Lower leg skin (tissue), 3 donors: ENCODE data around the gene NR1H3.

Experiments used
- POLR2A ChIP-seq, 2 donors: fragments of 450-650 bp; IDR thresholded peaks; one replicate each; pipeline ENCODE4 v1.6.1; 2016 to 2017; ENCODE audit warnings: antibody characterized with exemption in 2 of 2, mild to moderate bottlenecking in 1 of 2, moderate library complexity in 1 of 2
- TF ChIP-seq, protein P1 (sequence below), 3 donors: fragments of 450-650 bp; IDR thresholded peaks; one replicate each; pipeline ENCODE4 v1.5.1; 2016; ENCODE audit warnings: antibody characterized with exemption in 3 of 3, mild to moderate bottlenecking in 3 of 3, moderate library complexity in 2 of 3

DNA sequence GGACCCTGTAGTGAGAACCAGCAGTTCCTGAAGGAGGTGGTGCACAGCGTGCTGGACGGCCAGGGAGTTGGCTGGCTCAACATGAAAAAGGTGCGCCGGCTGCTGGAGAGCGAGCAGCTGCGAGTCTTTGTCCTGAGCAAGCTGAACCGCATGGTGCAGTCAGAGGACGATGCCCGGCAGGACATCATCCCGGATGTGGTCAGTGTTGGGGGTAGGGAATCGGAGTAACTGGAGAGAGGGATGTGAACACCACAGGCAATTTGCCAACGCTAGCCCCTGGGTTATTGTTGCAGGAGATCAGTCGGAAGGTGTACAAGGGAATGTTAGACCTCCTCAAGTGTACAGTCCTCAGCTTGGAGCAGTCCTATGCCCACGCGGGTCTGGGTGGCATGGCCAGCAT, 32.1 kb downstream of the NR1H3 start:
- TF ChIP-seq, protein P1, sequence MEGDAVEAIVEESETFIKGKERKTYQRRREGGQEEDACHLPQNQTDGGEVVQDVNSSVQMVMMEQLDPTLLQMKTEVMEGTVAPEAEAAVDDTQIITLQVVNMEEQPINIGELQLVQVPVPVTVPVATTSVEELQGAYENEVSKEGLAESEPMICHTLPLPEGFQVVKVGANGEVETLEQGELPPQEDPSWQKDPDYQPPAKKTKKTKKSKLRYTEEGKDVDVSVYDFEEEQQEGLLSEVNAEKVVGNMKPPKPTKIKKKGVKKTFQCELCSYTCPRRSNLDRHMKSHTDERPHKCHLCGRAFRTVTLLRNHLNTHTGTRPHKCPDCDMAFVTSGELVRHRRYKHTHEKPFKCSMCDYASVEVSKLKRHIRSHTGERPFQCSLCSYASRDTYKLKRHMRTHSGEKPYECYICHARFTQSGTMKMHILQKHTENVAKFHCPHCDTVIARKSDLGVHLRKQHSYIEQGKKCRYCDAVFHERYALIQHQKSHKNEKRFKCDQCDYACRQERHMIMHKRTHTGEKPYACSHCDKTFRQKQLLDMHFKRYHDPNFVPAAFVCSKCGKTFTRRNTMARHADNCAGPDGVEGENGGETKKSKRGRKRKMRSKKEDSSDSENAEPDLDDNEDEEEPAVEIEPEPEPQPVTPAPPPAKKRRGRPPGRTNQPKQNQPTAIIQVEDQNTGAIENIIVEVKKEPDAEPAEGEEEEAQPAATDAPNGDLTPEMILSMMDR (IDR thresholded peaks at IDR 0.05) = no peak
- no peak for TF ChIP-seq POLR2A (IDR thresholded peaks at IDR 0.05)
